Activated CD4-positive, alpha-beta T cell treated with anti-CD3 and anti-CD28 coated beads, Interleukin-2, amount 50 U/mL, for 24 hours (primary cell): Measurements from ENCODE around the gene PROCR.
A peak's percentile ranks its signal among the peaks of the same experiment; 100 is the strongest.
"Not testable (repeated sequence)": the region's sequence is repeated elsewhere in the genome, so short reads cannot be mapped to it uniquely, and the experiment has no call there.

Experiments used
- DNase-seq, 2 donors: peaks; one replicate each; pipeline ENCODE4 v3.0.0-alpha.2; 2020; ENCODE audit warnings: low read depth in 1 of 2, low spot score in 1 of 2

Gene PROCR

GRCh38 chr20:35171753-35172433 is at the start of gene PROCR:
TSS of gene PROCR (plus strand) at chr20:35172072. CDS start at chr20:35172155, 83 bp downstream.
- DNase-seq: no peak

- DNase-seq: no peak
These were observed 49.0 kb upstream of the PROCR start for GRCh38 chr20:35122756-35123405.

GRCh38 chr20:35125753-35126152 is 46.1 kb upstream of the PROCR start:
- no peak for DNase-seq

- no peak for DNase-seq
These were observed 42.2 kb upstream of the PROCR start for GRCh38 chr20:35129647-35130069.

- DNase-seq: no peak
These were observed 39.9 kb upstream of the PROCR start for GRCh38 chr20:35131934-35132333.

GRCh38 chr20:35133031-35133430 is 38.8 kb upstream of the PROCR start:
- DNase-seq: no peak

GRCh38 chr20:35133735-35134134 is 38.1 kb upstream of the PROCR start:
- no peak for DNase-seq

GRCh38 chr20:35134472-35134871 is 37.4 kb upstream of the PROCR start:
- DNase-seq: no peak

- DNase-seq: no peak
These were observed 37.0 kb upstream of the PROCR start for GRCh38 chr20:35134880-35135279.

GRCh38 chr20:35135867-35136586 is 35.8 kb upstream of the PROCR start:
- DNase-seq: no peak

- no peak for DNase-seq
These were observed 27.2 kb upstream of the PROCR start for GRCh38 chr20:35144694-35145093.

GRCh38 chr20:35145141-35145564 is 26.7 kb upstream of the PROCR start:
- no peak for DNase-seq

GRCh38 chr20:35146299-35146919 is 25.5 kb upstream of the PROCR start:
- peak in 1 of 2 donors; percentile 7 for DNase-seq

GRCh38 chr20:35146920-35147574 is 24.8 kb upstream of the PROCR start, which contains the start of gene EDEM2:
TSS of gene EDEM2 (minus strand) at chr20:35147336. CDS start at chr20:35147258, 78 bp downstream.
- peak; percentile 79 to 87 for DNase-seq

- DNase-seq: peak in 1 of 2 donors; percentile 12
These were observed 24.2 kb upstream of the PROCR start for GRCh38 chr20:35147575-35148071.

GRCh38 chr20:35150846-35151579 is 20.9 kb upstream of the PROCR start:
- no peak for DNase-seq

- DNase-seq: no peak
These were observed 20.1 kb upstream of the PROCR start for GRCh38 chr20:35151736-35152135.

- no peak for DNase-seq
These were observed 15.9 kb upstream of the PROCR start for GRCh38 chr20:35155936-35156335.

GRCh38 chr20:35156978-35157377 is 14.9 kb upstream of the PROCR start:
- DNase-seq: no peak

- DNase-seq: not testable (repeated sequence)
These were observed 11.5 kb upstream of the PROCR start for GRCh38 chr20:35160341-35160740.
